C4-2B (cell line): ENCODE measurements around the gene LIMCH1.

ENCODE experiments used
- H3K27ac ChIP-seq: fragments of 450-650 bp; 2 replicates; pipeline ENCODE4 v1.5.1; 2017
- ZFX ChIP-seq: fragments of 450-650 bp; IDR thresholded peaks from 2 replicates; pipeline ENCODE4 v1.6.1; 2017
- TF ChIP-seq, protein P1 (sequence below): fragments of 450-650 bp; conservative IDR thresholded peaks from 2 replicates; pipeline ENCODE4 v1.5.1; 2017; ENCODE audit warnings: mild to moderate bottlenecking

LIMCH1 gene

DNA sequence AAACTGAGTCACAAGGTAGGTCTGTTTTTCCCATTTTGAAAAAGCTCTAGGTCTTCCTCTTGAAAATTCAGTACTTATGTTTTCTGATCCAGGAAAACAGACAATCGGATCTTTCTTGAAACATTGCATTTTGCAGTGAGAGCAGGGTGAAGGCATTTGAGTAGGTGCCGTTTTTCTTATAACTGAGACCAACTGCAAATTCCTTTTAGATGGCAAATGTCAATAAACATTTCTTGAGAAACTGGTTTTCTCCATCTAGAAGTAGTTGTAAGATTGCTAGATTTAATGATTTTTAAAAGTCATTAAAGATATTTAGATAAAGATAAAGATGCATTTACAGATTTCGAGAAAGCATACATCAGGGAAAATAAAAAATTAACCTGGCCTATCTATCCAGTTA, 118.1 kb downstream of the LIMCH1 start:
- H3K27ac ChIP-seq: peak overlapping the region; percentile 89
- TF ChIP-seq, protein P1, sequence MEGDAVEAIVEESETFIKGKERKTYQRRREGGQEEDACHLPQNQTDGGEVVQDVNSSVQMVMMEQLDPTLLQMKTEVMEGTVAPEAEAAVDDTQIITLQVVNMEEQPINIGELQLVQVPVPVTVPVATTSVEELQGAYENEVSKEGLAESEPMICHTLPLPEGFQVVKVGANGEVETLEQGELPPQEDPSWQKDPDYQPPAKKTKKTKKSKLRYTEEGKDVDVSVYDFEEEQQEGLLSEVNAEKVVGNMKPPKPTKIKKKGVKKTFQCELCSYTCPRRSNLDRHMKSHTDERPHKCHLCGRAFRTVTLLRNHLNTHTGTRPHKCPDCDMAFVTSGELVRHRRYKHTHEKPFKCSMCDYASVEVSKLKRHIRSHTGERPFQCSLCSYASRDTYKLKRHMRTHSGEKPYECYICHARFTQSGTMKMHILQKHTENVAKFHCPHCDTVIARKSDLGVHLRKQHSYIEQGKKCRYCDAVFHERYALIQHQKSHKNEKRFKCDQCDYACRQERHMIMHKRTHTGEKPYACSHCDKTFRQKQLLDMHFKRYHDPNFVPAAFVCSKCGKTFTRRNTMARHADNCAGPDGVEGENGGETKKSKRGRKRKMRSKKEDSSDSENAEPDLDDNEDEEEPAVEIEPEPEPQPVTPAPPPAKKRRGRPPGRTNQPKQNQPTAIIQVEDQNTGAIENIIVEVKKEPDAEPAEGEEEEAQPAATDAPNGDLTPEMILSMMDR: no peak
- no peak for TF ChIP-seq ZFX

DNA sequence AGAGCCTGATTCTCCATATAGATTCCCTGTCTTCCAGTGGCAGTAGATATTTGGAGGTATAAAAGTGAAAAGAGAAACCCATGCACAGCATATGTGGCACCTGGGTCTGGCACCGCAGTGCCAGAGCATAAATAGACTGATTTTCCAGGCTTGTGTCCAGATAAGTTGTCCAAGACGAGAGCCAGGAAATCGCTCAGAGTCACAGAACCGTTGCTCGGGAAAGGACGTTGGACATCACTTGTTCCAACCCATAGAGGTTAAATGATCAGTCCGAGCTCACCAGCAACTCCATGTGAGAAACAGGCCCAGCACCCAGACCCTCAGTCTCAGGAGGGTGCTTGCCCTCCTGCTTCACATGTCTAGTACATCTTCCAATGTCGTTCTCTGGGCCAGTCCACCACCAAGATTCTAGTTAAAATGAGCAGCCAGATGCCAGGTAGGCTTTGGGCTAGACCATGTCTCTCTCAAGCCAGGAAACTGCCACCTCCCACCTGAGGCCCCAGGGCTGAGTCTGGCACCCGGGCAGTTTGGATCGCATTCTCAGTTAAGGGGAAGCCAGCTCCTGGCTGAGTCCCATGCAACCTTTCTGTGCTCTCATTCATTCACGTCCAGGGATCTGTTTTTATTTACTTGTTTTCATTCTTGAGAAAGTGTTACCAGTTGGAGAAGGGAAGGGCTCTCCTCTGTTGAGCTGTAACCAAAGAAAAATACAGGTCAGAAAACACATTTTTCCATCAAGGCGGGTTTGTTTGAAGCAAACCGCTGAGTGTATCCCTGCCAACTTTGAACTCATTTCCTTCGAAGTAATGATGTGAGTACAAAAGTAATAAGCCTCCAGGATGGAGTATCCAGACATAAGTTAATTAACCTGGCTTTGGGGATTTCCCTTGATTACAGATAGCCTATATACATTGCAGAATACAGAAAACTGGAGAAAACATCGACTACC, 118.9 kb downstream of the LIMCH1 start:
- peak overlapping the region; percentile 79 for H3K27ac ChIP-seq
- TF ChIP-seq, protein P1: no peak
- TF ChIP-seq ZFX: no peak

DNA sequence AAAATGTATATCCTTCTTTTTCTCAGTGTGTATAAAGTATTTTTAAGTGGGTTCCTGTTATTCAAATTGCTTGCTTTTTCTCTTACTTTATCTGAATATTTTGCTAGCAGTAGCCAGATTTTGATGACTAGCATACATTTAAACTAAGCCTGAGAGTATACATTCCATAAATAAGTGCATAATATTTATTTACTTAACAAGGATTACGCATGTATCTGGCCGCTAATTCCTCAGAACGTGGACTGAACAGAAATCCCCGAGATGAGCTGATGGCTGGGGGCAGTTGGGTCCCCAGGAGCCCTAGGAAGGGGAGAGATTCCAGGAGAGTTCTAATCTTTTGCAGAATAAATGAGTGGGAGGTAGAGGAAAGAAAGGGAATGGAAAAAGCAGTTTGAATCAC, 119.6 kb downstream of the LIMCH1 start:
- no peak for TF ChIP-seq ZFX
- TF ChIP-seq, protein P1: no peak
- peak overlapping the region; percentile 70 for H3K27ac ChIP-seq

DNA sequence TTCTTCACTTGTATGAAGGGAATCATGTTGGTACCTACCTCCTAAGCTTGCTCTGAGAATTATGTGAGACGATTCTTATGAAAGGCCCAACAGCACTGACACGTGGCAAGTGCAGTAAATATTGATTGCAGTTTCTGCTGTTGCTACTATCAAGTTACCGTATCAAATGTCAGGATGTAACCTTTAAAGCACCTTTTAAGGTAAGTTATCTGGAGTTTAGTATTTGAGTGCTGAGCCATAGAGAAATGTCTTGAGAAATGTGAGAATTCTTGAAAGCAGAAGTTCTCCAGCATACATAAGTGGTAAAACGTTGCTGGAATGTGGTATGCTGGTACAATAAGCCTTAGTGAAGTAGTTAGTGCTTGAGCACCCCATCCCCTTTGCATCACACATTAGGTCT, 120.2 kb downstream of the LIMCH1 start:
- TF ChIP-seq, protein P1: no peak
- no peak for TF ChIP-seq ZFX
- peak overlapping the region; percentile 70 for H3K27ac ChIP-seq

DNA sequence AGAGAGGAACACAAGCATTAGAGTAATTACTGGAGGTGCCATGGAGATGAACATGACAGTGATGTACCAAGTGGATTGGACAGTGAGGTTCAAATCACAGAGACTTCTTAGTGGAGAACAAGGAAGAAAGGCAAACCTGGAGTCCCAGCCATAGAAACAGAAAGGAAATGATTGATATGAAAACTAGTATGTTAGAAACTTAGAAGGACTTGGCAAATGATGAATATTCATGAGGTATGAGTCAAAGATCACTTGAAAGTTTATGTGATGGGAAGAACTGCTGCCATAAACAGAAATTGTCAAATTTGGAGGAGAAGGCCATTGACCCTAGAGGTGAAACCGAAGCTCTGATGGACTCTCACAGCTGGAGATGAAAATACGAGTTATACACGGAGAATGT, 122.4 kb downstream of the LIMCH1 start:
- TF ChIP-seq, protein P1: no peak
- TF ChIP-seq ZFX: no peak
- no peak overlapping the region for H3K27ac ChIP-seq

DNA sequence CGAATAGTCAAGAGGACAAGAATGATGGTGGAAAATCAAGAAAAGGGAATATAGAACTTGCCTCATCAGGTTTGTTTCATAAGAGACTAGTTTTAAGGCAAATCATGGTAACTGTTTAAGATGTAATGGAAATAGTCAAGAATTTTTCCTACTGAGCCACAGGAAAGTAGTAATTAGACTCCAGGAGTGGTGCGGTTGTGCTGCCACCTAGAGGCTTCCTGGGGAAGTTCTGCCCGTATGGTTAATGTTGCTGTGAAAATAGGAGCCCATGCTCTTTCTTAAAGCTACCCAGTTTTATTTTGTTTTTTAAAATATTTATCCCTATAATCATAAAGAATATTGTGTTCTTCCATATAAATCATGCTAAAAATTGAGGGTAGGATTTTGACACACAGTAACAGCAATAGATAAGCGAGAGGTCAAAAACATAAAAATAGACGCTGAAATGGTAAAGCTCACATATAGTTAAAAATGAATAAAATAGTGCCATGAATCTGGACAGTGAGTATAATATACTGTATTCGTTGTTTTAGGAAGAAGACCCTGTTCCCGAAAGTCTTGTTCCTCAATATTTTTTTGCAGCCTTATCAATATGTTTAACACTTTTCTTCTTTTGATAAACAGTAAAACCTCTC, 123.6 kb downstream of the LIMCH1 start:
- H3K27ac ChIP-seq: peak overlapping the region; percentile 54; the same call in 1 of the 2 replicates
- TF ChIP-seq, protein P1: peak; percentile 94
- TF ChIP-seq ZFX: no peak

DNA sequence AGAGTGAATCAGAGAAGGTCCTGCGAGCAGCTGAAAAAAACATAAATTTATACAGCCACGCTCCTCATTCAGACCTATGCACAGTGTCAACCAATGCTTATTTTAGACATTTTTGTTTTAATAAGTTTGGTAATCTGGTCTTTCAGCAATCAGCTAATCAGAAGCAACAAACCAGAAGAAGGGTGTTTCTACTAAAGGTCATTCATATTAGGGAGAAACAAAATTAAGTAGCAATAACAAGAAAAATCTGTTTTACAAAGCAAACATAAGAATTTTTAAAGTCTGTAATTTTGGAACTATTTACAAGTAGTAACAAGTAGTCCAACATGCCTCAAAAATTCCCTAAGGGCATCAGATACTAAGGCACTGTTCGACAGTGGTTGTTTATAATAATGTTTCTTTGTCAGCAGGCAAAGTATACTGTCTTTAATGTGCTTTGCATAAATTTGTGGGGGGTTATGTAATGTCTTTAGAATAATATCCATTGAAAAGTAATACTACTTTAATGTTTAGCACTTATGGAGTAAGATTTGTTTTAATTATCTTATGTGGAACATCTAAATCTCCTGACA, 127.8 kb downstream of the LIMCH1 start:
- H3K27ac ChIP-seq: no peak overlapping the region
- TF ChIP-seq ZFX: no peak
- TF ChIP-seq, protein P1: no peak
